Right renal cortex interstitium (tissue), 3 donors: ENCODE measurements around the gene ZNF865. TPM values are rescaled to one million over a fixed set of nuclear protein-coding genes. Genes with fewer than 3 reads are reported as not detected.

Source experiments
- DNase-seq, 3 donors: peaks; one replicate each; pipeline ENCODE4 v3.0.0-alpha.2; 2013; ENCODE audit warnings: low read depth in 3 of 3, low spot score in 2 of 3
- polyA plus RNA-seq, 3 donors: library from polyadenylated mRNA; unstranded; fragments of 120-200 nt; gene quantifications; one replicate each; pipeline ENCODE4 v1.2.1, GENCODE V29; 2013; ENCODE audit not compliant: insufficient read length in 3 of 3

ZNF865 gene
- polyA plus RNA-seq, 3 donors: 5.1 to 7.0 (median 6.1) TPM

GRCh38 chr19:55643887-55644176 is 38.4 kb downstream of the ZNF865 start:
- no peak for DNase-seq

GRCh38 chr19:55644191-55644833 is 38.9 kb downstream of the ZNF865 start:
- no peak for DNase-seq

- no peak for DNase-seq
These were observed 39.5 kb downstream of the ZNF865 start for GRCh38 chr19:55644842-55645511.

DNA sequence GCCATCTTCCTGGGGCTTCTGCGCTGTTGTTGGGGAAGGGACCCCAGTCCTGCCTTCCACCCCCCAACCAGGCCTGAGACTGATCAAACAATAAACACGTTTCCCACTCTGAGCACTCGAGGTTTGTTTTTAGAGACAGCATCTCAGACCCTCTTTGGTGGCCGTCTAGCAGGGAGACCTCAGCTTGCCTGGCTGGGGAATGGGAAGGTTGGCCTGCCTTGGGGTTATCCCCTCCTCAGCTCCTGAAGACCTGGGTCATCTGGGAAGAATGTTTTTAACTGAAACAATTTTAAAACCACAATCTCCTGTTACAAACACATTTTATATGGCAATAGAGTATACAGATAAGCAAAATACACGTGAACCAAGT is 40.0 kb downstream of the ZNF865 start:
- DNase-seq: no peak

DNA sequence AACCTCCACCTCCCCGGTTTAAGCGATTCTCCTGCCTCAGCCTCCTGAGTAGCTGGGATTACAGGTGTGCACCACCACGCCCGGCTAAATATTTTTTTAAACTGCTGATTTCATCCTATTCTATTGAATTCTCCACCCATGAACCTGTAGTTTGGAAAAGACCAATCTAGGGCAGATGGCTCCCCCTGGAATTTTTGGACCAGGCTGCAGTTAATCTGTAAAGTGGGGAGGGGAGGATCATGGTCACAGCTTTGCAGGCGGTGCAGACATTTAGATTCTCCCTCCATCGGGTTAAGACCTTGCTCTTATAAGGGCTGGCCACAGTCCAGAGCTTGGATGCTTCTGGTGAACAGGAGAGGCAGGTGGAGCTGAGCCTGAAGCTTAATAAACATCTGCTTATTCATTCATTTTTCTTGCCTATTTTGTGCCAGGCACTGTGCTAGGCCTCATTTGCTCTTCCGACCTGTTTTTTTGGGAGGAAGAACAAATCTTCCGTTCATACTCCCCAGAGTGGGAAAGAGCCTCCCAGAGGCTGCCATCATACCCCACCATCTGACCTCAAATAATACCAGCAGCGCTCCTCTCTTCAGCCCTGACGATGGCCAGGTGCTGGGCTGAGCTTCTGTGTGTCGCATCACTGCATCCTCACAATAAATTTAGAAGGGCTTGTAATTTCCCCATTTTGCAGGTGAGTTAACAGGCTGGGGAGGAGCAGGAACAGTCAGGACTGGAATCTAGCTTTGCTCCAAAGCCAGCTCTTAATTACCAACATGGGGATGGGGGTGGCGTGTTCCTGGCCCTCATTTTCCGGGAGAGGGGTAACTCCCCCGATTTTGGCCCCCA is 41.7 kb downstream of the ZNF865 start:
- no peak for DNase-seq

DNA sequence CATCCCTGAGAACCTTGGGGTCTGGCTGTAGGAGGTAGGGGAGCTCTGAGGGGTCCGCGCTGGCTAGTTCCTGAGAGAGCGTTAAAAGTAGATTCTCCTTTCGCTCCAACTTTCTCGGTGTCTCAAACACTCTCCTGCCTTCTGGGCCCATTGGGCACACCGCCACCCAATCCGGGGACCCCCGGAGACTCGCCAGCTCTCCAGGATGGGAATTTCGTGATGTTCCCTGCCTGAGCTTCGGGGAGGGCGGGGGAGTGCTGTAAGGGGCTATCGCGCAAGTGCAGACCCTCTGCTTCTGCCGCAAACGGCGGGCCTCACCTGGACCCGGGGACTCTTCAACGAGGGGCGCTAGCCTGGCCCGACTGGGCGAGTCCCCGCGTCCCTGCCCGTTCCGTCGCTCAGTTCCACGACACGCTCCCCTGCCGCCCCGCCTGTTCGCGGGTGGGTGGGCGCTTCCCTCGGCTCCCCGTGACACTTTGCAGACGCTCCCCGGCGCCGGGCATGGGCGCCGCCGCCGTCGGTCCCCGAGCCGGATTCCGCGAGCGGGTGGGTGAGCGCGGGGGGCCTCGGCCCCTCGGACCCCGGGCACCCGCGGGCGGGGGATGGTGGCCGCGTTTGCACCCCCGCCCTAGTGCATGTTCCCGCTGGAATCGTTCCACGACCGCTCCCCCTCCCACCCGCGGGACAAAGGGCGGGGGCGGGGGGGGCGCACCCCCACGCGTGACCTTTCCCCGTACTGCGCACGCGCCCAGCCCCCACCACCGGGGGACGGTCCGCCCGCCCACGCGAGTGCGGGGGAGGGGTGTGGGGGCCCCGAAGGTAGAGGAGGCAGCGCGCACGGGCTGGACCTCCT is 42.5 kb downstream of the ZNF865 start, which contains the start of gene CCDC106:
Gene CCDC106, plus strand, starts transcription at position 481 of the 853 bp plus-strand sequence. CDS start 835 bp downstream, outside the sequence.
- DNase-seq: no peak

GRCh38 chr19:55648585-55649267 is 43.3 kb downstream of the ZNF865 start:
- DNase-seq: no peak

DNA sequence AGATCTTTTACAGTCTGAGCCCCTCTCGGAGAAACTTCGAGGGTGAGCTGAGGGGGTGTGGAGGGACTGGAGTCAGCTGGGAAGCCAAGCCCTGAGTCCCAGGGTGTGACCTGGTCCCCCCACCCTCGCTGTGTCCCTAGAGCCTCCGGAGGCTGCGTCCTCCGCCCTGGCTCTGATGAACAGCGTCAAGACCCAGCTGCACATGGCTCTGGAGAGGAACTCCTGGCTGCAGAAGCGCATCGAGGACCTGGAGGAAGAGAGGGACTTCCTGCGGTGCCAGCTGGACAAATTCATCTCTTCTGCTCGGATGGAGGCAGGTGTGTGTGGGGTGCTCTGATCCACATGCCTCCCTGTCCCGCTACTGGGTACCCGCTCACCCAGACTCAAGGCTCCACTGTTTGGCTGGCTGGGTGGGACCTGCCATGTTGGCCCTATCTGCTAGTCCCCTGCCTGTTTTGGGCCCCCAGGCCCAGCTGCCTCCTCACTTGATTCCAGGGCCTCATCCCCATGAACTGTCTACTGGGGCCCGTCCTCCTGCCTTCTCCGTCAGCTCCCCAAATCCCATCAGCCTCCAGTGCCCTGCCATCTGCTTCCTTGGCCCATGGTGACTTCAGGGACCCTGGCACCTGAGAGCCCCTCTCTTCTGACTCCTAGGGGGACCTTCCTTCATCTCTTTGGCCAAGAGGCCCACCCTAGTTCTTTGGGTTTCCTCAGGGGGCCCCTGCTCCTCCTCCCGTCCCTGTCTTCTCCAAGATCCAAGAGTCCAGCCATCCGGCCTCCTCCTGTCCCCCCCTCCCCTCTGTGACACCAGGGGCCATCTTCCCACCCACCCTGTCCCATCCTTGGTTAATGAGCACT is 44.0 kb downstream of the ZNF865 start:
- DNase-seq: no peak

- DNase-seq: no peak
These were observed 44.7 kb downstream of the ZNF865 start for GRCh38 chr19:55650126-55650557.

- DNase-seq: no peak
These were observed 45.3 kb downstream of the ZNF865 start for GRCh38 chr19:55650602-55651230.

GRCh38 chr19:55651236-55651635 is 45.8 kb downstream of the ZNF865 start:
- no peak for DNase-seq

DNA sequence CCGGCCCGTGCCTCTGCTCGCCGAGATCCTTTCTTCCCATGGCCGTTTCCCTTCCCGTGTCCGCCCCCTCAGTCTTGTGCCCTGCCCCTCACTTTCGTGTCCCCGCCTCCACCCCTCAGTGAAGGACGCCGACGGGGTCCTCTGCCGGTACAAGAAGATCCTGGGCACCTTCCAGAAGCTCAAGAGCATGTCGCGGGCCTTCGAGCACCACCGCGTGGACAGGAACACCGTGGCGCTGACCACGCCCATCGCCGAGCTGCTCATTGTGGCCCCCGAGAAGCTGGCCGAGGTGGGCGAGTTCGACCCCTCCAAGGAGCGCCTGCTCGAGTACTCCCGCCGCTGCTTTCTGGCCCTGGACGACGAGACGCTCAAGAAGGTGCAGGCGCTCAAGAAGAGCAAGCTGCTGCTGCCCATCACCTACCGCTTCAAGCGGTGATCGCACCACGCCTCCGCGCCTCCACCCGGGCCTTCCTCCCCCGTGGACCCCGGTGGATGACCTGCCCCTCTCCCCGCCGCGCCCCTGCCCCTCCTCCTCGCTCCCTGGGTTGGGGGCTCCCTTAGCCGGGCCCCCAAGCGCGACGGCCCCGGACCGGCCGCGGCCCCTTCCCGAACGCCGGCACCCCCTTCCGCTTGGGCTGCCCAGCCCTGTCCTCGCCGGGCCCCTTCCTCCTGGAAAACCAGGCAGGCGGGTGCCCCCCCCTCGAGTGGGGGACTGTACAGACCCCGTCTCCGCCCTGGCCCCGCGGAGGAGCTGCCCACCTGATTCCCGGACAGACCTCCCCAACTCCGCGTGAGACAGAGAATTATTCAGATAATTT is 47.1 kb downstream of the ZNF865 start:
- no peak for DNase-seq

GRCh38 chr19:55653651-55654322 is 48.3 kb downstream of the ZNF865 start:
- peak; percentile 98 to 99 (median 98) for DNase-seq

GRCh38 chr19:55654323-55654867 is 48.9 kb downstream of the ZNF865 start:
- DNase-seq: peak; percentile 98 to 100 (median 99)

DNA sequence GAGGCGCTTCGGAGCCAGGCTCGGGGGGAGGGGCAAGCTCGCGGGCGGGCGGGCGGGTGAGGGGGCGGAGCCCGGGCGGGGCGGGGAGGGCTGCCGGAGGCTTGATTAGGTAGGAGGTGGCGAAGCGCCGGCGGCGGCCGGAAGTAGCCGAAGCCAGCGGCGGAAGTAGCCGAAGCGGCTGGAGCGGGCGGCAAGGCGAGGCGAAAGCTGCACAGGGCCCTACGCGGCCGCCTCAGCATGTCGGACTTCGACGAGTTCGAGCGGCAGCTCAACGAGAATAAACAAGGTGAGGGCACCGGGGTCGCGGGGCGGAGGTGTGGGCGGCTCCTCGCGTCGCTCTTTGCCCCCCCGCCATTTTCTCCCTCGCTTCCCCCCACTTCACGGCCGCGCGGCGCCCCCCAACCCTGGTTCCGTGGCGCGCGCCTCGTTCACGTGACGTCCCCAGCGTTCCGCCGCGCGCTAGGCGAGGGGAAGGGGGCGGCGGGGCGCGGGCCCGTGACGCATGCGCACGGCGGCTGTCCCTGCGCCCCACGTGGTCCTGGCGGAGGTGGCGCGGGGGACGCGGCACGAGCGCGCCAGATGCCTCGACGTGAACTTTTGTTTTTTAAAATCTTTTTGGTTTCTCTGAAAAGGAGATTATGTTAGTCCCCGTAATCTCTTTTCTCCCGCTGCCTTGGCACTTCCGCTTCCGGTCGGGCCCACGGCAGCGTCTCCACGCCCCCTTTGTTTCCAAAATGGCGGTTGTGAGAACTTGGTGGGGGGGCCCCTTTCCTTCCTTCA is 49.6 kb downstream of the ZNF865 start, which contains the start of gene U2AF2:
Gene U2AF2, plus strand, starts transcription at position 168 of the 780 bp plus-strand sequence. Its CDS starts 70 bp downstream, at position 238.
- DNase-seq: no peak

DNA sequence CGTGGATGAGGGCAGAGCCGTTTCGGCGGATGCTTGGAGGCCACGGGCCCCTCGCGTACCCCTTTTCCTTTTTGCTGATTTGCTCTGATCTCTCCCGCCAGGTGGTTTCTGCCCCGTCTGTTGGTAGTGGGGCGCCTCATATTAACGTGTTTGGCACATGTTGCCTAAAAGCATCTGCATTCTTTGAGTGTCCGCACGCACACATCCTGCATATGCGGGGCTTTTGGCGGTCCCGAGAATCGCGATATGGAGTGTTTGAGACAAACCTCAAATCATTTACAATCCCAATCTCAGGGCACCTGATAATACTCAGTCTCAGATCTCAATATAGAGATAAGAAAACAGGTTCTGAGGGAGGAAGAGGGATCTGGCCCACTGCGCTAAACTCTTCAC is 50.2 kb downstream of the ZNF865 start:
- no peak for DNase-seq
